Measurements from ENCODE around the gene SLC44A5.

- TF ChIP-seq, protein P1, sequence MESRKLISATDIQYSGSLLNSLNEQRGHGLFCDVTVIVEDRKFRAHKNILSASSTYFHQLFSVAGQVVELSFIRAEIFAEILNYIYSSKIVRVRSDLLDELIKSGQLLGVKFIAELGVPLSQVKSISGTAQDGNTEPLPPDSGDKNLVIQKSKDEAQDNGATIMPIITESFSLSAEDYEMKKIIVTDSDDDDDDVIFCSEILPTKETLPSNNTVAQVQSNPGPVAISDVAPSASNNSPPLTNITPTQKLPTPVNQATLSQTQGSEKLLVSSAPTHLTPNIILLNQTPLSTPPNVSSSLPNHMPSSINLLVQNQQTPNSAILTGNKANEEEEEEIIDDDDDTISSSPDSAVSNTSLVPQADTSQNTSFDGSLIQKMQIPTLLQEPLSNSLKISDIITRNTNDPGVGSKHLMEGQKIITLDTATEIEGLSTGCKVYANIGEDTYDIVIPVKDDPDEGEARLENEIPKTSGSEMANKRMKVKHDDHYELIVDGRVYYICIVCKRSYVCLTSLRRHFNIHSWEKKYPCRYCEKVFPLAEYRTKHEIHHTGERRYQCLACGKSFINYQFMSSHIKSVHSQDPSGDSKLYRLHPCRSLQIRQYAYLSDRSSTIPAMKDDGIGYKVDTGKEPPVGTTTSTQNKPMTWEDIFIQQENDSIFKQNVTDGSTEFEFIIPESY (IDR thresholded peaks at IDR 0.05), result no peak
- no peak for TF ChIP-seq ELK1 (IDR thresholded peaks at IDR 0.05; ENCODE audit: low read depth, low read length)
- no peak for TF ChIP-seq BCL11A (IDR thresholded peaks at IDR 0.05; ENCODE audit: low read depth, low read length)
- TF ChIP-seq, protein P2, sequence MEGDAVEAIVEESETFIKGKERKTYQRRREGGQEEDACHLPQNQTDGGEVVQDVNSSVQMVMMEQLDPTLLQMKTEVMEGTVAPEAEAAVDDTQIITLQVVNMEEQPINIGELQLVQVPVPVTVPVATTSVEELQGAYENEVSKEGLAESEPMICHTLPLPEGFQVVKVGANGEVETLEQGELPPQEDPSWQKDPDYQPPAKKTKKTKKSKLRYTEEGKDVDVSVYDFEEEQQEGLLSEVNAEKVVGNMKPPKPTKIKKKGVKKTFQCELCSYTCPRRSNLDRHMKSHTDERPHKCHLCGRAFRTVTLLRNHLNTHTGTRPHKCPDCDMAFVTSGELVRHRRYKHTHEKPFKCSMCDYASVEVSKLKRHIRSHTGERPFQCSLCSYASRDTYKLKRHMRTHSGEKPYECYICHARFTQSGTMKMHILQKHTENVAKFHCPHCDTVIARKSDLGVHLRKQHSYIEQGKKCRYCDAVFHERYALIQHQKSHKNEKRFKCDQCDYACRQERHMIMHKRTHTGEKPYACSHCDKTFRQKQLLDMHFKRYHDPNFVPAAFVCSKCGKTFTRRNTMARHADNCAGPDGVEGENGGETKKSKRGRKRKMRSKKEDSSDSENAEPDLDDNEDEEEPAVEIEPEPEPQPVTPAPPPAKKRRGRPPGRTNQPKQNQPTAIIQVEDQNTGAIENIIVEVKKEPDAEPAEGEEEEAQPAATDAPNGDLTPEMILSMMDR (IDR thresholded peaks at IDR 0.05 in 2 of 3, conservative IDR thresholded peaks at IDR 0.05 in 1 of 3; ENCODE audit: control insufficient read depth in 2 of 3, extremely low read depth in 1 of 3, insufficient read depth in 1 of 3, low read depth in 3 of 3, low read length in 3 of 3), result no peak
These were observed 352.6 kb downstream of the SLC44A5 start for GRCh38 chr1:75258351-75258750.

All from GM12878 (cell line).